ENCODE measurements around the gene RAB7A.
"Not testable (repeated sequence)": the region's sequence is repeated elsewhere in the genome, so short reads cannot be mapped to it uniquely, and the experiment has no call there.

Gene RAB7A

GRCh38 chr3:128764863-128765262 is 38.9 kb downstream of the RAB7A start:
- no peak overlapping the region for H3K9ac ChIP-seq (ENCODE audit: low read length)
- H2AFZ ChIP-seq (ENCODE audit: low read depth, low read length, severe bottlenecking) = no peak overlapping the region
- H3K9me2 ChIP-seq (replicated peaks; ENCODE audit: insufficient read depth, low read length) = no peaks in the 10 kb centered on the region
- H3K4me2 ChIP-seq (ENCODE audit: low read depth, low read length, poor library complexity, severe bottlenecking) = no peak overlapping the region
- no peaks in the 10 kb centered on the region for H3F3A ChIP-seq (ENCODE audit: insufficient read depth)
- no peak for TF ChIP-seq CTCF (IDR thresholded peaks at IDR 0.05; ENCODE audit: insufficient read depth, low read length, poor library complexity, severe bottlenecking)
- TF ChIP-seq EZH2phosphoT487 (conservative IDR thresholded peaks at IDR 0.05; ENCODE audit: low read length) = no peak
- H3K79me2 ChIP-seq (ENCODE audit: insufficient read depth, low read length) = peaks cover 97% of the 10 kb centered on the region
- no peaks in the 10 kb centered on the region for H3K36me3 ChIP-seq (ENCODE audit: low read length)
- no peaks in the 10 kb centered on the region for H3K9me3 ChIP-seq (ENCODE audit: insufficient read depth, low read length)
- H3K27me3 ChIP-seq (ENCODE audit: low read length) = no peaks in the 10 kb centered on the region
- H3K4me3 ChIP-seq (ENCODE audit: insufficient read depth, low read length, poor library complexity, severe bottlenecking) = no peak overlapping the region
- H3K27ac ChIP-seq (ENCODE audit: low read depth, low read length) = no peak overlapping the region
- peaks cover 21% of the 10 kb centered on the region; the same call in 1 of the 2 replicates for H4K20me1 ChIP-seq (ENCODE audit: low read depth, low read length)

- no peak overlapping the region for H3K9ac ChIP-seq (ENCODE audit: low read length)
- no peak overlapping the region for H2AFZ ChIP-seq (ENCODE audit: low read depth, low read length, severe bottlenecking)
- H3K4me2 ChIP-seq (ENCODE audit: low read depth, low read length, poor library complexity, severe bottlenecking) = no peak overlapping the region
- TF ChIP-seq EZH2phosphoT487 (conservative IDR thresholded peaks at IDR 0.05; ENCODE audit: low read length) (no peak), CTCF (IDR thresholded peaks at IDR 0.05; ENCODE audit: insufficient read depth, low read length, poor library complexity, severe bottlenecking) (no peak)
- no peak overlapping the region for H3K27ac ChIP-seq (ENCODE audit: low read depth, low read length)
- H4K20me1 ChIP-seq (ENCODE audit: low read depth, low read length) = peaks cover 10% of the 10 kb centered on the region; the same call in 1 of the 2 replicates
- H3F3A ChIP-seq (ENCODE audit: insufficient read depth) = no peaks in the 10 kb centered on the region
- no peaks in the 10 kb centered on the region for H3K9me2 ChIP-seq (replicated peaks; ENCODE audit: insufficient read depth, low read length)
- no peaks in the 10 kb centered on the region for H3K36me3 ChIP-seq (ENCODE audit: low read length)
- no peaks in the 10 kb centered on the region for H3K9me3 ChIP-seq (ENCODE audit: insufficient read depth, low read length)
- no peaks in the 10 kb centered on the region for H3K27me3 ChIP-seq (ENCODE audit: low read length)
- peaks cover 97% of the 10 kb centered on the region for H3K79me2 ChIP-seq (ENCODE audit: insufficient read depth, low read length)
- no peak overlapping the region for H3K4me3 ChIP-seq (ENCODE audit: insufficient read depth, low read length, poor library complexity, severe bottlenecking)
Measured at GRCh38 chr3:128767094-128767750, 41.2 kb downstream of the RAB7A start.

GRCh38 chr3:128768471-128768870 is 42.5 kb downstream of the RAB7A start:
- no peaks in the 10 kb centered on the region for H3K9me2 ChIP-seq (replicated peaks; ENCODE audit: insufficient read depth, low read length)
- no peak overlapping the region for H3K9ac ChIP-seq (ENCODE audit: low read length)
- no peaks in the 10 kb centered on the region for H3K27me3 ChIP-seq (ENCODE audit: low read length)
- no peaks in the 10 kb centered on the region for H3K36me3 ChIP-seq (ENCODE audit: low read length)
- no peak overlapping the region for H3K4me3 ChIP-seq (ENCODE audit: insufficient read depth, low read length, poor library complexity, severe bottlenecking)
- H3K9me3 ChIP-seq (ENCODE audit: insufficient read depth, low read length) = no peaks in the 10 kb centered on the region
- no peak overlapping the region for H3K27ac ChIP-seq (ENCODE audit: low read depth, low read length)
- no peaks in the 10 kb centered on the region for H3F3A ChIP-seq (ENCODE audit: insufficient read depth)
- no peak for TF ChIP-seq EZH2phosphoT487 (conservative IDR thresholded peaks at IDR 0.05; ENCODE audit: low read length)
- H3K4me2 ChIP-seq (ENCODE audit: low read depth, low read length, poor library complexity, severe bottlenecking) = no peak overlapping the region
- H3K79me2 ChIP-seq (ENCODE audit: insufficient read depth, low read length) = peaks cover 91% of the 10 kb centered on the region
- 0 out of 2 replicates have a peak, but pooled peaks cover 9% of the 10 kb centered on the region for H4K20me1 ChIP-seq (ENCODE audit: low read depth, low read length)
- H2AFZ ChIP-seq (ENCODE audit: low read depth, low read length, severe bottlenecking) = no peak overlapping the region

- H3K36me3 ChIP-seq (ENCODE audit: low read length) = no peaks in the 10 kb centered on the region
- H4K20me1 ChIP-seq (ENCODE audit: low read depth, low read length) = 0 out of 2 replicates have a peak, but pooled peaks cover 9% of the 10 kb centered on the region
- no peak overlapping the region for H3K4me2 ChIP-seq (ENCODE audit: low read depth, low read length, poor library complexity, severe bottlenecking)
- H3K9ac ChIP-seq (ENCODE audit: low read length) = no peak overlapping the region
- no peak overlapping the region for H3K27ac ChIP-seq (ENCODE audit: low read depth, low read length)
- H3K27me3 ChIP-seq (ENCODE audit: low read length) = no peaks in the 10 kb centered on the region
- H2AFZ ChIP-seq (ENCODE audit: low read depth, low read length, severe bottlenecking) = no peak overlapping the region
- no peaks in the 10 kb centered on the region for H3K9me2 ChIP-seq (replicated peaks; ENCODE audit: insufficient read depth, low read length)
- peaks cover 86% of the 10 kb centered on the region for H3K79me2 ChIP-seq (ENCODE audit: insufficient read depth, low read length)
- H3K9me3 ChIP-seq (ENCODE audit: insufficient read depth, low read length) = no peaks in the 10 kb centered on the region
- no peaks in the 10 kb centered on the region for H3F3A ChIP-seq (ENCODE audit: insufficient read depth)
- no peak overlapping the region for H3K4me3 ChIP-seq (ENCODE audit: insufficient read depth, low read length, poor library complexity, severe bottlenecking)
- TF ChIP-seq CTCF (IDR thresholded peaks at IDR 0.05; ENCODE audit: insufficient read depth, low read length, poor library complexity, severe bottlenecking) = no peak
Measured at GRCh38 chr3:128770387-128770786, 44.4 kb downstream of the RAB7A start.

GRCh38 chr3:128773189-128773588 is 47.2 kb downstream of the RAB7A start:
- not testable (repeated sequence) for H3K9me2 ChIP-seq (replicated peaks; ENCODE audit: insufficient read depth, low read length); H3F3A ChIP-seq (ENCODE audit: insufficient read depth); H3K27me3 ChIP-seq (ENCODE audit: low read length); H3K9ac ChIP-seq (ENCODE audit: low read length); H3K9me3 ChIP-seq (ENCODE audit: insufficient read depth, low read length); H3K4me3 ChIP-seq (ENCODE audit: insufficient read depth, low read length, poor library complexity, severe bottlenecking); H3K4me2 ChIP-seq (ENCODE audit: low read depth, low read length, poor library complexity, severe bottlenecking); H3K27ac ChIP-seq (ENCODE audit: low read depth, low read length); H3K36me3 ChIP-seq (ENCODE audit: low read length); H2AFZ ChIP-seq (ENCODE audit: low read depth, low read length, severe bottlenecking)
- H3K79me2 ChIP-seq (ENCODE audit: insufficient read depth, low read length) = peaks cover 86% of the 10 kb centered on the region
- H4K20me1 ChIP-seq (ENCODE audit: low read depth, low read length) = peaks cover 14% of the 10 kb centered on the region; the same call in 1 of the 2 replicates

Data from SU-DHL-6 (cell line).